Left hindlimb (tissue), 1 donor: ENCODE data around the gene RAPGEF5.

Experiments
- DNase-seq: peaks from one replicate; pipeline ENCODE4 v3.0.0-alpha.2; 2018

Gene RAPGEF5

DNA sequence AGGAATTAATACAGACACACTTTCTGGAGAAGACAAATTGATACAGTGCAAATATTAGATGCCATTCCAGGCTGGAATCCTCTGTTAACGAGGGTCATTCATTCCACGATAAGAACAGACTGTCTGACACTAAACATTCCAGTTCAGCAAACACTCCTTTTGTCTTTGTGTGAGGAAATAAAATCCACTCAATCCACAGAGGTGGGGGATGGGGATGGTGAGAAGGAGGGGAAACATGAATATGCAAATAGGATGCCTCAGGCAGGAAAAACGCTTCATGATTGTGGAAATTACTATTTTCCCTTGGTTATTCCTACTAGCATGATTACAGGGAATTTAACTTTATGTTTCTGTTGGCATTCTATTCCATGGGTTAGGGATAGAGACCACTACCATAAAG lies 214.4 kb downstream of the RAPGEF5 start:
- DNase-seq = no peak

GRCh38 chr7:22141355-22141754 lies 215.6 kb downstream of the RAPGEF5 start:
- DNase-seq = no peak

DNA sequence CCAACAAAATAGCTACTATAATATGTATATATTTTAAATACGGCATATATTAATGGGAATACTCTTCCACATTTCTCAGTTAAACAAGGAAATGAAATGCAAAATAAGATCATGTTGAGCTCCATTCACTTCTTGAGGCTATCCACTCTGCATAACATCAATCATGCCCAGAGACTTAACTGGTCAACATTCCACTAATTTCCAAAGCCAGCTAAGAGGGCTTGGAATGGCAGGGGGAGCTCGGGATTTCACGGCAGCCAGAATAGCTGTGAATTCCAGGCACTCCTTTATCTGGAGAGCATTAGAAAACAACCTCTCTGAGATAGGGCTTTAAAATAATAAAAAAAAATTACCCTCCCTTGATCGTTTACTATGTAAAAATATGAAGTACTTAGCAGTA lies 216.4 kb downstream of the RAPGEF5 start:
- no peak for DNase-seq

- DNase-seq = no peak
These were observed 218.1 kb downstream of the RAPGEF5 start for GRCh38 chr7:22138886-22139285.

GRCh38 chr7:22138106-22138505 lies 218.8 kb downstream of the RAPGEF5 start:
- no peak for DNase-seq

- no peak for DNase-seq
These were observed 219.5 kb downstream of the RAPGEF5 start for GRCh38 chr7:22137466-22137865.

GRCh38 chr7:22137026-22137425 lies 219.9 kb downstream of the RAPGEF5 start:
- DNase-seq = no peak

GRCh38 chr7:22129819-22130580 lies 227.0 kb downstream of the RAPGEF5 start:
- no peak for DNase-seq

DNA sequence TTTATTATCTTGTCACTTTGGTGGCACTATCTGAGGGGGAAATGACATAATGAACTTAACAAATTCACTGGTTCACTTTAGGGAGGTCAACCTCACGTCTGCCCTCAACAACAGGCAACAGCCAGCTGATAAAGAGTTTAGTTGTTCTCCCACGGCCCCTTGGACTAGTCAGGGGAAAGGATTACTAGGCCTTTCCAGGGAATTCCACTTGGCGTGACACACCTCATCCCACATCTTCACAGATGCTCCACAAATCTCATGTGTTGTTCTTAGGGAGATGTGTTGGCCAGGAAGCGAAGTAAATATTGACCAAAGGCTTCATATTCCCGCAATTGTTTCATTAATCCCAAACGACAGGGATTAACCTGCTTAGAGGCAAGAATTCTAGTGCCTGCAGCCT lies 227.8 kb downstream of the RAPGEF5 start:
- no peak for DNase-seq

DNA sequence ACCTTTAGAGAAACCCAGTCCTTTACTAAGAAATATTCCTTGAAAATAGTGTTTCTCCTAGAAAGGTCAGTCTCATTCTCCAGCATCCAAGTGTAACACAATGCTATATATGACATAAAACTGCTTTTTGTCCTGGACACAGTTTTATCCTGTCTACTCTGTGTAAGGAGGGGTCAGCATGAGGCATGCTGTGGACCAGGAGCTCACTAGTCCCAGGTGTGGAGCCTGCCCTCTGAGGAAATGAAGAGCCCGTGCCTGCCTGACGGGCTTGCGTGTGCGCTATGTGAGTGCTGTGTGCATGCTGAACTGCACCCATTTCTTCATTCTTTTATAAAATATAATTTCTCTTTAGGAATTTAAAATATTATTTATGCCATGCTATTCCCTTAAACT lies 228.4 kb downstream of the RAPGEF5 start:
- no peak for DNase-seq

DNA sequence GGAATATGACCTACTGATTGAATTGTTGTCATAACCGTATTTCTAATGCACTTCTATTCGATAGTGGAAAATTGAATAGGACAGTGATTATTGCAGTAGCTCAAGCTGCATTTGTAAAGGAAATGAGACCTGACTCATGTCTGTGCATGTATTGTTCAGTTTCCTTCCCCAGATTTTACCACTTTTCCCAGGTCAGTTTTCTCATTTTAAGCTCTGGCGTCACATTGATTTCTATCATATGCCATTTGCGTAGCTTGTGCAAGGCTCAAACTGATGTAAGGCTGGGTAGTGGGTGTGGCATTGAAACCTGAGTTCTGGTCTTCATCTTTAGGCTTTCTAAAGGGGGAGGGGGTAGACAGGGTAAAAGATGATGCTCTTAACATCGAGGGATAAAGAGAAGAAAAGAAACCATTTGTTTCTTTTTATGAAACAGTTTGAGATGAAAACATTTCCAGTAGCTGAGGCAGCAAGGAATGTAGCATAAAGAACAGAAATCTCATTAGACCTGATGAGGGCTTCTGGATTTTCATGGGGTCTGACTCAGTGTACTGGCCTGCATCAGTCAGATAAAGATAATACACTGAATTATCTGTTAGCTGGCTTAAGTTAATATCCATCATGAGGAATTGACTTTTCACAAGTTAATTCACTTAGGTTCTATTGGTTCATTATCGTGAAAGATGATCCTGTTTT lies 229.0 kb downstream of the RAPGEF5 start:
- DNase-seq = no peak

- DNase-seq = no peak
These were observed 231.5 kb downstream of the RAPGEF5 start for GRCh38 chr7:22125436-22125835.

DNA sequence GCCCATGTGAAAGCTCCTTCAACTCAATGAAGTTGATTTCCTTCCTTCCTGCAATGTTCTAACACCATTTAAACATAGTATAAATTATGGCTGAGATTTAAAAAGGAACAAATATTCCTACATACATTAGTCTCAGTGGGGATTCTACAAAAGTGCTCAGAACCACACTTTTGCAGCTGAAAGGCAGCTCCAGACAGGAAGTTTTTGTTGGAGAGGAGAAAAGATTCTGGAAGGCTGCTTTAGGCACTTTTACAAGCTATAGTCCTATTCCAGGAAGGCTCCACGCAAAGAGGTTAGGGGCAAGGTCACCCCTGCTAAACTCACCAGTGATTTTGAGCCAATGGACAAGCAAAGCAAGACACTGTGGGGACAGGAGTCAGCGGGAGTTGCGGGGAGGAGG lies 232.0 kb downstream of the RAPGEF5 start:
- DNase-seq = peak; percentile 38

DNA sequence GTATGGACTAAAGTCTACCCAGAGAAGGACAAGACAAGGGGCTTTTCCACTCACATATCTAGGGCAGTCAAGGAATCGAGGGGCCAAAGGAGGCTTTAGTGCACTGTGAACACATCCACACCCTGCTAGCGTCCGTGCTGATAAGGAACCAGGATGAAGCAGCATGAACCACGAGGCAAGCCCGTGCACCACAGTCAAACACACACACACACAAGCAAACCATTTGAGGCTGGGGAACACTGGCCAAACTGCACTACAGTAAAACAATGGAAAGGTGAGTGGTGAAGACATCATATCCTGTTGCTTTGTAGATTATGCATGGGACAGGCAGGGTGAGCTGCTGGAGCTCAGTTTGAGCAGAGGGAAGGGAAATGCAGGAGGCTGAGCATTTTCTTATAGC lies 233.8 kb downstream of the RAPGEF5 start:
- no peak for DNase-seq

GRCh38 chr7:22121702-22122474 lies 235.1 kb downstream of the RAPGEF5 start:
- DNase-seq = no peak

DNA sequence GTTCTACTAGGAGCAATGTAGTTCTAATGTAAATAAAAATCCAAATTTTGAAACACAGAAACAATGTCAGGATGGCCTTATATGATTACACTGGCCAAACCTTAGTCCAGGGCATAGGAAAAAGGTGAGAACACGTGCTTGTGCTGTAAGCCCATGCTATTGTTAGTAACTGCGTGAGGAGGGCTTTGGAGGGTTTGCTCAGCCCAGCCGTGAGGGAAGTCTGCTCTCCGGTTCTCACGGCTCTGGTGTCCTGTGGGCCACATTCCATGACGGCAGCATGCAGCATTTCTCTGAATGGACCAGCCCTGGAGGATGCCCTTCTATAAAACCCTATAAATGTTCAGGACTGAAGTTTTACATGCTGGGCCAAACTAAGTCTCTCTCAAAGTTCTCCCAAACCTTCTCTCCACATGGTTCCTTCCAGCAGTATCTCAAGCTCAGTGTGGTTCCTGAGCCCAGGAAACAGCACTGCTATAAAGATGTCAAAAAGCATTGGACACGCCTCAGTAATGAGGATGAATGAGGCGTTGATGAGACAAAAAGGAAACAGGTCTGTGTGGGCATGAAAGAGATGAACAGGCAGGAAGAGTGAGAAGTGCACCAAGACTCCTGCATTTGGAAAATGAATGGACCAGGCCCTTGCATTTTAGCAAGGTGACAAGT lies 236.4 kb downstream of the RAPGEF5 start:
- no peak for DNase-seq

DNA sequence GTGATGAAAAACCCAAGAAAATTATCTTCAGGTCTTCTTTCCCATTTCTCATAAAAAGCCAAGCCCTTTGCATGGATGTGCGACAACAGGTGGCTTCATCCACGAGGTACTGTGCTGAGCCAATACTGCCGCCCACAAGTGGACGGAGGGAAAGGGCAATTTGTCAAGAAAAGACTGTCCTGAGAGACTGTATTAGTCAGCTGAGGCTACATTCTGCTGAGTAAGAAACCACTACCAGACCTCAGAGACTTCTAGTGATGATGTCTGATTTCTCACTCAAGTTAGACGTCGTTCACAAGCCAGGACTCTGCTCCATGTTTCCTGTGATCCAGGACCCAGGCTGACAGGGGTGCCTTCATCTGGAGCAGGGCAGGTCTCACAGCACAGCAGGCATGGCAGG lies 239.7 kb downstream of the RAPGEF5 start:
- no peak for DNase-seq

DNA sequence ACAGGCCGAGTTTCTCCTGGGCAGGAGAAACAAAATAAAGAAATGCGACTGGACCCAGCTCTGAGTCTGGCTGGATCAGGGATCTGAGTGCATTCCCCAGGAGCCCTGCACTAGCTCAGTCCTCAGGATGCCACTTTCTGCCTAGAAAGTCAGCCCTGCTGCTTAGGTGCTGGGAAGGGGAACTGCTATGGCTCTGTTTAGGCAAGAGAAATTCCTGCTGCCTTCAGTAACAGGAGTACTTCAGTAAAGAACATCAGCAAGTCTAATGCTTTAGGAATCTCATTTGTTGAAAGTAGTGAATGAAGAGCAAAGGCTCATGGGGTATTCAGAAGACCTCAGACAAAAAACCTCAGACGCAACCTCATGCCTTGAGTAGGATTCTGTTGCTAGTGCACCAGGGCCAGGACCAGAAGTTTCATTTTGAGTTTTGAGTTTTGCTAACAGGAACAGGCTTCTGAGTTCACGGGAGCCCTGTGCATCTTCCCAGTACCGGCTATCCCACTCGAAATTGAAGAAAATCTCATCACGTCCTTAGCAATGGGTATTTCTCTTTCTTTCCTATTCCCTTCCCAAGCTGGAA lies 240.4 kb downstream of the RAPGEF5 start:
- DNase-seq = no peak

DNA sequence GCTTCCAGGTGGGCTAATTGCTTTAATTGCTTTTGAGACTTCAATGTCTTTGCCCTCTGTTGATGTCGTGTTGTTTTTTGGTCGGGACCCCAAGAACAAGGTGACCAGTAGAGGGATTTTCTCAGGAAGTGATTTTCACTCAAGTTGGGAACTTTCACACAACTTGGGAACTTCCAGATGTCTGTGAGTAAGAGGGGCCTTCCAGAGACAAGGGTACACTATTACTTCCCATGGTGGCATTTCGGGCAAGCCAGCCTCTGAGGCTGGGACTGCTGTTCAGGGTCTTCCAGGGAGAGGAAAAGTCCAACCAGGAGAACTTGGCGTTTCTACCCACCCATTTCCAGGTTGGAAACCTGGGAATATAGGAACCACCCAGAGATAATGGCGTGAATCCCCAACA lies 241.3 kb downstream of the RAPGEF5 start:
- no peak for DNase-seq

DNA sequence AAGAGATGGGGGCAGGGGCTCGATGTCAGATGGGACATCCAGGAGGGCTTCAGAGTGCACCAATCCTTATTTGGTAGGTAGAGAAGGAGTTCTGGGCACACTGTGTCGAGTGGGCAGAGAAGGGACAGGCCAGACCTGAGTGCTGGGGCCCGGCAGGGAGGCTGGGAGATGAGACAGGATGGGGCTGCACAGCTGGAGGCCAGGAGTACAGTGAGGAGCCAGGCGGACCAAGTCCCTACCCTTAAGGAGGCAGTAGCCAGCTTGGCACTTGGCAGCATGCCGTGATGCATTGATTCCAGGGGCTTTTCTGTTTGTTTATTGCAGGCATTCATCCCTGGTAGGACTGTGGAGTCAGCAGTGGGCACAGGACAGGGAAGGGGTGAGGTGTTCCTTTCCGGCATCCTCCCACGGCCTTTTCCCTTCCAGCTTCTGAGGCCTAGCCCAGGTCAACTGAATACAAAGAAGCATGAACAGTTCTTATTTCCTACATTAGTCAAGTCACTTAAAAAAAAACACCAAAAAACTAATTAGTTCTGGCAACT lies 242.4 kb downstream of the RAPGEF5 start:
- DNase-seq = peak; percentile 25

GRCh38 chr7:22113041-22113440 lies 243.9 kb downstream of the RAPGEF5 start:
- no peak for DNase-seq

DNA sequence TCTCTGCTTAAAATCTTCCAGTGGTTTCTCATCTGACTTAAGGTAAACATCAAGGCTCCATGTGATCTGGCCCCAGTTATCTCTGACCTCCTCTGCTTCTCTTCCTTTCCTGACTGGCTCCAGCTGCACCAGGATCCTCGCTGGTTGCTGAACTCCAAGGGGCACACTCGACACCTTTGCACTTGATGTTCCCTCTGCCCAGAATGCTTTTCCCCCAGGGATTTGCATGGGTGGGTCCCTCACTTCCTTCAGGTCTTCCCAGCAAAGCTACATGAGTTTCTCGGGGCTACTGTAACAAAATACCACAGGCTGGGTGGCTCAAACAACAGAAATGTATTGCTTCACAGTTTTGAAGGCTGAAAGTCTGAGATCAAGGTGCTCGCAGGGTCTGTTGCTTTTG lies 245.3 kb downstream of the RAPGEF5 start:
- DNase-seq = no peak

DNA sequence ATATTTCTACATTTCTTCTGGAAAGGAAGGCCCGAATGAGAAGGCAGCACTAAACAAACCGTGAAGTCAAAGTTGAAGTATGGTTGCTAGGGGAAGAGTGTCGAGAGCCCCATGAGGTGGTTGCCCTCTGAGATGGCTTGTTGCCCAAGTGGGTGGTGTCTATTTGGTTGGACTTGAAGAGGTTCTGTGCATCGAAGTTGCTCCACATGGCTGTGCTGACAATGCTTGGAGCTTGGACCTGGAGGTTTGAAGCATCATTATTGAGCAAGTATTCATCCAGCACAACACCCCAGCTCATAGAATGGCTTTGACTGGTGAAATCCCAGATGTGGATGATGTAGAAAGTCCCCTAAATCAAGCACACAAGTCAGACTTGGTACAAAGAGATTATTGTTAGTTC lies 246.1 kb downstream of the RAPGEF5 start:
- no peak for DNase-seq
